Breast epithelium (tissue), 4 donors: ENCODE measurements around the gene ACTRT2. TPM values are rescaled to one million over a fixed set of nuclear protein-coding genes. Genes with fewer than 3 reads are reported as not detected.

Experiments
- DNase-seq, 2 donors: peaks; one replicate each; pipeline ENCODE4 v3.0.0-alpha.2; 2019; ENCODE audit warnings: low spot score in 2 of 2
- H3K27ac ChIP-seq, 2 donors: fragments of 200-600 bp; sonication (generic) in 1 of 2; one replicate each; pipeline ENCODE4 v1.5.1; 2016 to 2019; ENCODE audit warnings: mild to moderate bottlenecking in 1 of 2
- H3K27me3 ChIP-seq, 2 donors: fragments of 200-600 bp; sonication (generic) in 1 of 2; one replicate each; pipeline versions ENCODE4 v1.5.1 to v1.6.0; 2017 to 2019; ENCODE audit warnings: control low read depth in 1 of 2, mild to moderate bottlenecking in 1 of 2
- H3K36me3 ChIP-seq: fragments of 200-600 bp; one replicate; pipeline ENCODE4 v1.5.1; 2019
- H3K4me1 ChIP-seq, 2 donors: fragments of 200-600 bp; sonication (generic); one replicate each; pipeline ENCODE4 v1.5.1; 2016 to 2019; ENCODE audit warnings: control low read depth in 1 of 2
- H3K4me3 ChIP-seq, 3 donors: fragments of 200-600 bp; sonication (generic); 1 replicate in 2 of 3; 2 replicates in 1 of 3; pipeline ENCODE4 v1.5.1; 2016 to 2019; ENCODE audit warnings: mild to moderate bottlenecking in 3 of 3, moderate library complexity in 2 of 3
- H3K9me3 ChIP-seq, 2 donors: fragments of 200-600 bp; sonication (generic) in 1 of 2; one replicate each; pipeline ENCODE4 v1.5.1; 2016 to 2019; ENCODE audit warnings: control low read depth in 1 of 2
- CTCF ChIP-seq, 3 donors: fragments of 450-650 bp; IDR thresholded peaks; one replicate each; pipeline ENCODE4 v1.5.1; 2016 to 2017; ENCODE audit warnings: antibody characterized with exemption in 3 of 3, mild to moderate bottlenecking in 3 of 3, moderate library complexity in 3 of 3
- POLR2A ChIP-seq: fragments of 450-650 bp; IDR thresholded peaks from one replicate; pipeline ENCODE4 v1.6.1; 2016; ENCODE audit warnings: antibody characterized with exemption, mild to moderate bottlenecking, moderate library complexity
- POLR2AphosphoS5 ChIP-seq, 3 donors: sonication (generic); formaldehyde crosslinking; IDR thresholded peaks; one replicate each; pipeline ENCODE4 v1.6.1; 2017; ENCODE audit warnings: antibody characterized with exemption in 3 of 3
- intact Hi-C: fragments of 100-400 bp; cut with DNase I; formaldehyde crosslinking; loops from one replicate; pipeline ENCODE4 v1.15.1; 2023; ENCODE audit warnings: low total_unique reads
- total RNA-seq, 3 donors: library from RNA; depleted of rRNA; stranded (reverse); fragments of >200 nt; gene quantifications; one replicate each; pipeline ENCODE4 v1.1.0, GENCODE V29; 2016

The ACTRT2 gene
- total RNA-seq, 3 donors from 2014 or later, result not detected

- Histone ChIP-seq H3K36me3 (no peaks in the 10 kb centered on the region), H3K27me3 (peaks cover 6 to 88% of the 10 kb centered on the region in 2 donors), H3K27ac (no peak overlapping the region), H3K4me3 (peak overlapping the region in 2 of 3 donors; percentile 42 to 58), H3K4me1 (peaks cover 5 to 13% of the 10 kb centered on the region in 2 donors), H3K9me3 (no peaks in the 10 kb centered on the region)
- DNase-seq, result peak in 1 of 2 donors; percentile 51
- intact Hi-C loops, result no loop called here
- TF ChIP-seq POLR2AphosphoS5 (IDR thresholded peaks at IDR 0.05) (no peak), CTCF (IDR thresholded peaks at IDR 0.05) (no peak), POLR2A (no peak)
Measured at GRCh38 chr1:3063379-3064295, 42.4 kb downstream of the ACTRT2 start.

GRCh38 chr1:3064296-3064850 lies 43.1 kb downstream of the ACTRT2 start:
- DNase-seq, result peak in 1 of 2 donors; percentile 25
- no peaks in the 10 kb centered on the region for H3K9me3 ChIP-seq
- H3K27me3 ChIP-seq, result peaks cover 6 to 87% of the 10 kb centered on the region in 2 donors
- peak overlapping the region in 1 of 3 donors; percentile 58 for H3K4me3 ChIP-seq
- intact Hi-C loops, result no loop called here
- H3K36me3 ChIP-seq, result no peaks in the 10 kb centered on the region
- H3K4me1 ChIP-seq, result peaks cover 5 to 13% of the 10 kb centered on the region in 2 donors
- no peak overlapping the region for H3K27ac ChIP-seq
- TF ChIP-seq POLR2AphosphoS5 (IDR thresholded peaks at IDR 0.05), result no peak
- no peak for TF ChIP-seq POLR2A
- TF ChIP-seq CTCF (IDR thresholded peaks at IDR 0.05), result no peak

GRCh38 chr1:3064901-3065300 lies 43.6 kb downstream of the ACTRT2 start:
- peak in 1 of 2 donors; percentile 33 for DNase-seq
- Histone ChIP-seq H3K4me3 (no peak overlapping the region), H3K4me1 (peaks cover 5 to 13% of the 10 kb centered on the region in 2 donors), H3K36me3 (no peaks in the 10 kb centered on the region), H3K27me3 (peaks cover 6 to 90% of the 10 kb centered on the region in 2 donors), H3K27ac (no peak overlapping the region), H3K9me3 (no peaks in the 10 kb centered on the region)
- TF ChIP-seq POLR2AphosphoS5 (IDR thresholded peaks at IDR 0.05) (no peak), CTCF (IDR thresholded peaks at IDR 0.05) (no peak), POLR2A (no peak)
- intact Hi-C loops, result no loop called here

GRCh38 chr1:3065396-3065795 lies 44.1 kb downstream of the ACTRT2 start:
- peaks cover 5 to 13% of the 10 kb centered on the region in 2 donors for H3K4me1 ChIP-seq
- no peaks in the 10 kb centered on the region for H3K9me3 ChIP-seq
- intact Hi-C loops, result no loop called here
- no peak for DNase-seq
- H3K4me3 ChIP-seq, result no peak overlapping the region
- no peak overlapping the region for H3K27ac ChIP-seq
- peaks cover 6 to 91% of the 10 kb centered on the region in 2 donors for H3K27me3 ChIP-seq
- H3K36me3 ChIP-seq, result no peaks in the 10 kb centered on the region
- TF ChIP-seq CTCF (IDR thresholded peaks at IDR 0.05), result no peak
- no peak for TF ChIP-seq POLR2AphosphoS5 (IDR thresholded peaks at IDR 0.05)
- TF ChIP-seq POLR2A, result no peak

- Histone ChIP-seq H3K9me3 (no peaks in the 10 kb centered on the region), H3K27me3 (peaks cover 6 to 91% of the 10 kb centered on the region in 2 donors), H3K4me1 (peaks cover 5 to 13% of the 10 kb centered on the region in 2 donors), H3K4me3 (no peak overlapping the region), H3K36me3 (no peaks in the 10 kb centered on the region), H3K27ac (no peak overlapping the region)
- peak in 1 of 2 donors; percentile 39 for DNase-seq
- intact Hi-C loops, result no loop called here
- TF ChIP-seq POLR2A, result no peak
- TF ChIP-seq CTCF (IDR thresholded peaks at IDR 0.05), result no peak
- TF ChIP-seq POLR2AphosphoS5 (IDR thresholded peaks at IDR 0.05), result no peak
Measured at GRCh38 chr1:3065797-3066196, 44.5 kb downstream of the ACTRT2 start.
